Kidney (tissue), 11 donors: Measurements from ENCODE around the gene SPDYE18. TPM values are rescaled to one million over a fixed set of nuclear protein-coding genes. Genes with fewer than 3 reads are reported as not detected.
"Not testable (repeated sequence)": the region's sequence is repeated elsewhere in the genome, so short reads cannot be mapped to it uniquely, and the experiment has no call there.

Source experiments
- DNase-seq, 5 donors: peaks; one replicate each; pipeline ENCODE4 v3.0.0-alpha.2; 2013 to 2020
- FAIRE-seq: peaks from 2 replicates; lab custom pipeline; 2012; peaks lifted over from hg19 to GRCh38; lab: Jason Lieb, UNC
- H3K27ac ChIP-seq, 2 donors: one replicate each; pipeline ENCODE4 v1.7.0; 2013; ENCODE audit warnings: low read depth in 2 of 2, low read length in 2 of 2, inconsistent platforms in 1 of 2
- H3K27me3 ChIP-seq: one replicate; pipeline ENCODE4 v1.7.1; 2013; ENCODE audit warnings: low read length, inconsistent platforms; ENCODE audit not compliant: control insufficient read depth, insufficient read depth
- H3K36me3 ChIP-seq, 3 donors: one replicate each; pipeline versions ENCODE4 v1.7.0 to v1.7.1; 2013; ENCODE audit warnings: low read length in 3 of 3, control low read depth in 1 of 3, inconsistent platforms in 1 of 3; ENCODE audit not compliant: insufficient read depth in 3 of 3, control insufficient read depth in 2 of 3
- H3K4me1 ChIP-seq, 3 donors: one replicate each; pipeline versions ENCODE4 v1.7.0 to v1.7.1; 2013; ENCODE audit warnings: low read length in 3 of 3, inconsistent platforms in 1 of 3, low read depth in 1 of 3; ENCODE audit not compliant: control insufficient read depth in 2 of 3, insufficient read depth in 2 of 3
- H3K4me3 ChIP-seq, 3 donors: one replicate each; pipeline versions ENCODE4 v1.7.0 to v1.8.1; 2013; ENCODE audit warnings: low read length in 3 of 3, control low read depth in 1 of 3, inconsistent platforms in 1 of 3
- H3K9ac ChIP-seq, 3 donors: one replicate each; pipeline versions ENCODE4 v1.7.0 to v1.7.1; 2013; ENCODE audit warnings: low read length in 3 of 3, control low read depth in 1 of 3, inconsistent platforms in 1 of 3
- H3K9me3 ChIP-seq, 3 donors: one replicate each; pipeline versions ENCODE4 v1.7.0 to v1.7.1; 2013; ENCODE audit warnings: low read length in 3 of 3, control low read depth in 1 of 3, inconsistent platforms in 1 of 3; ENCODE audit not compliant: control insufficient read depth in 2 of 3, insufficient read depth in 1 of 3
- intact Hi-C: fragments of 100-400 bp; cut with DNase I; formaldehyde crosslinking; loops from one replicate; pipeline ENCODE4 v1.11.1; 2022
- polyA plus RNA-seq: library from polyadenylated mRNA; stranded (reverse); fragments of 350-450 nt; fragmentation: Illumina TruSeq; extraction: RNeasy Lipid Tissue Mini Kit (QIAGEN cat#74804); gene quantifications from one replicate; pipeline ENCODE4 v1.2.3, GENCODE V29; 2014; ENCODE audit warnings: low read depth, low replicate concordance; ENCODE audit not compliant: insufficient read depth
- total RNA-seq: library from RNA; stranded (reverse); fragmentation: NEBNext Ultra II Directional; extraction: Animal tissue kit (Norgen Biotek cat#: 25700); gene quantifications from one replicate; pipeline ENCODE4 v1.2.1, GENCODE V29; 2021
- donor health status: control.
- donor health status: control.
- donor health status: DM: yes; HTN: yes; CAD: no.
- donor health status: Normal renal cell carcinoma (clear cell type).

Gene SPDYE18
- total and polyA plus RNA-seq, 2 donors from 2014 or later = 1.8 TPM; not detected in 1

DNA sequence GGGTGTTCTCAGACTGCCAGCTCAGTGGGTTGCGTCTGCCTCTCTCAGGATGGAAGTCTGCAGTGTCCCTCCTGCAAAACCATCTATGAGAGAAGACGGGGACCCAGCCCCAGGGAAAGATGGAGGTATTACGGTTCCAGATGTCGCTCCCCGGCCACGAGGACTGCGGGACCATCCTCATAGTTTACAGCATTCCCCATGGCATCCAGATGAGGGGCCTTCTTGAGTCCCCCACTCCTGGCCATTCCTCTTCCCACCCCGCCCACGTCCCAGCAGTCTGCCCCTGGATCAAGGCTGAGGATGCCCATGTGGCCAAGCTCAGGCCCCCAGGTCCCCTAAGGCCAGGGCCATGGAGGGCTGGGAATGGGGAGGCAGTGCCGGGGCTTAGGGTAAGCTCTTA, 59.1 kb downstream of the SPDYE18 start:
- H3K9ac ChIP-seq, FAIRE-seq, H3K36me3 ChIP-seq, H3K27ac ChIP-seq, intact Hi-C loops, H3K9me3 ChIP-seq, H3K4me3 ChIP-seq, H3K27me3 ChIP-seq, H3K4me1 ChIP-seq: not testable (repeated sequence)
- DNase-seq = peak in 1 of 5 donors; percentile 55

DNA sequence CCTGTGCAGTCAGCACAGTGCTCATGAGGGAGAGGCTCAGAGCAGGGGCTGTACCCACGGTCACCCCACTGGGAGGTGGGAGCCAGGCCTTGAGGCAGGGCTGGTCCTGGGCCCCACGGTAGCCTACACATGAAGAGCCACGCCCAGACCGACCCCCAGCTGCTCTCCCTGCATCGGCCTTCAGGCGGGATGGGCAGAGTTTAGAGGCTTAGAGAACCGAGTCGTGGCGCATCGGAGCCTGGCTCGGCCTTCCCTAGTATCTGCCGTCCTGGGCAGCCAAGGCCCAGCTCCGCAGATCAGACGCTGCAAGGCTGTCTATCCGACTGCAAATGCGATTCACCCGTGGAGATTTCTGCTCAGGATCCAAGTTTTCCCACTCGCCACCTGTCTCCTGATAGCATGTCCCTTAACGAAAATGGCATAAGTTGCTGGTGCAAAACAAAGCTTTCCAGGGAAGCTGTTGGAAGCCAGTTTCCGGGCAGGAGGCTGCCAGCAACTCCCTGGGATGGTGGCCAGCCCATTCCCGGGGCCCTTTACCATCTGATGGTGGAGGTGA, 59.6 kb downstream of the SPDYE18 start:
- peak in 1 of 5 donors; percentile 64 for DNase-seq
- FAIRE-seq, H3K9ac ChIP-seq, H3K27ac ChIP-seq, intact Hi-C loops, H3K9me3 ChIP-seq, H3K4me3 ChIP-seq, H3K4me1 ChIP-seq, H3K36me3 ChIP-seq, H3K27me3 ChIP-seq: not testable (repeated sequence)

DNA sequence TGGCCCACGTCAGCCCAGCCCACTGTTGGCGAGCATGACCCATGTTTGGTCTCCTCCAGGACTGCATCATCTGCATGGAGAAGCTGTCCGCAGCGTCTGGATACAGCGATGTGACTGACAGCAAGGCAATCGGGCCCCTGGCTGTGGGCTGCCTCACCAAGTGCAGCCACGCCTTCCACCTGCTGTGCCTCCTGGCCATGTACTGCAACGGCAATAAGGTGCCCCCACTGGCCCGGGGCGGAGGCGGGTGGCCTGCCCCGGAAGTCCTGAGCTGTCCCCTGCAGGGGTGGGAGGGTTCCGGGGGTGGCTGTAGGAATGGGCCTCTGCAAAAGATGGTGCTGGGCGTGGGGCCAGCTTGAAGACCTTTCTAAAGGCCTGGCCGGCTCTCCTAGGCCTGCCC, 60.3 kb downstream of the SPDYE18 start:
- FAIRE-seq, H3K36me3 ChIP-seq, H3K27me3 ChIP-seq, H3K4me1 ChIP-seq, H3K9ac ChIP-seq, H3K4me3 ChIP-seq, intact Hi-C loops, H3K27ac ChIP-seq, H3K9me3 ChIP-seq: not testable (repeated sequence)
- DNase-seq = peak in 1 of 5 donors; percentile 67

Other genes with a start within 250 kb of the SPDYE18 start
- gene SPDYE17, start 30.2 kb downstream of the SPDYE18 start, total RNA-seq = not detected
- not detected for gene SPDYE17, start 30.2 kb downstream of the SPDYE18 start, polyA plus RNA-seq
- 15.4 TPM for gene CCDC146, start 60.1 kb upstream of the SPDYE18 start, total RNA-seq
- gene CCDC146, start 60.1 kb upstream of the SPDYE18 start, polyA plus RNA-seq = 8.8 TPM
- 96.9 TPM for gene FGL2, start 137.3 kb upstream of the SPDYE18 start, total RNA-seq
- gene FGL2, start 137.3 kb upstream of the SPDYE18 start, polyA plus RNA-seq = 27.5 TPM